Measurements from ENCODE around the gene ZC3H12A. TPM values are rescaled to one million over a fixed set of nuclear protein-coding genes. Genes with fewer than 3 reads are reported as not detected.

The ZC3H12A gene
- total RNA-seq, 3 donors from 2014 or later (not counting 1 experiment from before 2014, with no cell fraction given): 219 to 366 (median 289) TPM

- Mint-ChIP-seq H3K4me1 (peaks cover 36 to 54% of the 10 kb centered on the region in 2 donors), H3K27me3 (ENCODE audit: low read depth in 2 of 2) (no peaks in the 10 kb centered on the region), H3K27ac (peak overlapping the region; percentile 99 to 100), H3K9me3 (no peaks in the 10 kb centered on the region), H3K4me3 (no peak overlapping the region), H3K36me3 (no peaks in the 10 kb centered on the region)
- TF ChIP-seq CTCF (IDR thresholded peaks at IDR 0.05): no peak
- peaks cover 45% of the 10 kb centered on the region for H3K4me1 ChIP-seq (ENCODE audit: control insufficient read depth, insufficient read depth, low read length)
- ATAC-seq (no peak), DNase-seq (no peak)
- no peaks in the 10 kb centered on the region for H3K9me3 ChIP-seq (ENCODE audit: control insufficient read depth, insufficient read depth, low read length)
- peaks cover 53% of the 10 kb centered on the region for H3K36me3 ChIP-seq (ENCODE audit: control insufficient read depth, insufficient read depth, low read length)
- H3K27ac ChIP-seq (ENCODE audit: low read length): no peak overlapping the region
- no peak overlapping the region for H3K4me3 ChIP-seq (ENCODE audit: low read length)
- H3K27me3 ChIP-seq (ENCODE audit: control insufficient read depth, insufficient read depth, low read length): no peaks in the 10 kb centered on the region
- intact Hi-C loops (cut with micrococcal nuclease): no loop called here
- 84% methylated on average over 15 of the region's 15 CpGs for WGBS (ENCODE audit: insufficient coverage)
These were observed 9.4 kb downstream of the ZC3H12A start for GRCh38 chr1:37483785-37484184.

GRCh38 chr1:37484325-37485051, 10.1 kb downstream of the ZC3H12A start:
- WGBS (ENCODE audit: insufficient coverage): 92% methylated on average over 6 of the region's 7 CpGs
- Mint-ChIP-seq H3K4me1 (peaks cover 29 to 47% of the 10 kb centered on the region in 2 donors), H3K36me3 (no peaks in the 10 kb centered on the region), H3K9me3 (no peaks in the 10 kb centered on the region), H3K4me3 (peak overlapping the region; percentile 2), H3K27me3 (ENCODE audit: low read depth in 2 of 2) (no peaks in the 10 kb centered on the region), H3K27ac (peak overlapping the region; percentile 99 to 100)
- Histone ChIP-seq H3K27ac (ENCODE audit: low read length) (no peak overlapping the region), H3K4me3 (ENCODE audit: low read length) (no peak overlapping the region), H3K27me3 (ENCODE audit: control insufficient read depth, insufficient read depth, low read length) (no peaks in the 10 kb centered on the region), H3K9me3 (ENCODE audit: control insufficient read depth, insufficient read depth, low read length) (no peaks in the 10 kb centered on the region), H3K36me3 (ENCODE audit: control insufficient read depth, insufficient read depth, low read length) (peaks cover 59% of the 10 kb centered on the region), H3K4me1 (ENCODE audit: control insufficient read depth, insufficient read depth, low read length) (peaks cover 38% of the 10 kb centered on the region)
- ATAC-seq: no peak
- no peak for TF ChIP-seq CTCF (IDR thresholded peaks at IDR 0.05)
- intact Hi-C loops (cut with micrococcal nuclease): no loop called here
- peak in 1 of 2 donors; percentile 17 for DNase-seq

- Mint-ChIP-seq H3K4me3 (no peak overlapping the region), H3K9me3 (no peaks in the 10 kb centered on the region), H3K36me3 (no peaks in the 10 kb centered on the region), H3K4me1 (peaks cover 24 to 36% of the 10 kb centered on the region in 2 donors), H3K27me3 (ENCODE audit: low read depth in 2 of 2) (no peaks in the 10 kb centered on the region), H3K27ac (peak overlapping the region; percentile 99 to 100)
- no peaks in the 10 kb centered on the region for H3K9me3 ChIP-seq (ENCODE audit: control insufficient read depth, insufficient read depth, low read length)
- peak overlapping the region; percentile 23 for H3K27ac ChIP-seq (ENCODE audit: low read length)
- no peak overlapping the region for H3K4me3 ChIP-seq (ENCODE audit: low read length)
- peaks cover 58% of the 10 kb centered on the region for H3K36me3 ChIP-seq (ENCODE audit: control insufficient read depth, insufficient read depth, low read length)
- no peak for TF ChIP-seq CTCF (IDR thresholded peaks at IDR 0.05)
- intact Hi-C loops (cut with micrococcal nuclease): no loop called here
- ATAC-seq (no peak), DNase-seq (peak in 1 of 2 donors; percentile 23)
- no peaks in the 10 kb centered on the region for H3K27me3 ChIP-seq (ENCODE audit: control insufficient read depth, insufficient read depth, low read length)
- H3K4me1 ChIP-seq (ENCODE audit: control insufficient read depth, insufficient read depth, low read length): peaks cover 22% of the 10 kb centered on the region
- WGBS (ENCODE audit: insufficient coverage): 47% methylated on average over 6 of the region's 6 CpGs
These were observed 11.7 kb downstream of the ZC3H12A start for GRCh38 chr1:37485902-37486679.

Measured in natural killer cell (primary cell).